ENCODE results near the gene BICRA. TPM values are rescaled to one million over a fixed set of nuclear protein-coding genes. Genes with fewer than 3 reads are reported as not detected.

The BICRA gene
- total and polyA plus RNA-seq, 2 of the 4 experiments (the other 2 are of a cell fraction): 1.8 to 3.5 TPM

GRCh38 chr19:47696635-47697034, 87.7 kb downstream of the BICRA start:
- Histone ChIP-seq H2AFZ (replicated peaks; ENCODE audit: low read length, poor library complexity) (no peak overlapping the region), H4K8ac (ENCODE audit: low read depth in 2 of 2, low read length in 2 of 2) (no peak overlapping the region), H3K36me3 (ENCODE audit: control insufficient read depth, insufficient read depth, low read length) (peaks cover 42% of the 10 kb centered on the region), H2AK9ac (replicated peaks; ENCODE audit: low read depth, low read length, poor library complexity) (no peak overlapping the region), H2AK5ac (ENCODE audit: low read depth, low read length) (no peak overlapping the region), H4K5ac (ENCODE audit: low read depth, low read length) (no peak overlapping the region), H3K56ac (ENCODE audit: extremely low read depth, insufficient read depth, low read length) (no peak overlapping the region), H2BK15ac (ENCODE audit: low read depth, low read length) (no peak overlapping the region), H3K9ac (ENCODE audit: low read depth, low read length) (no peak overlapping the region), H3K14ac (replicated peaks; ENCODE audit: low read depth, low read length) (no peak overlapping the region), H3K23ac (ENCODE audit: low read depth, low read length) (no peak overlapping the region), H3K79me1 (ENCODE audit: low read depth in 1 of 2, low read length in 2 of 2) (peaks cover 0 to 29% of the 10 kb centered on the region in 2 experiments; a peak in 2 of 4 replicates), H3K9me3 (ENCODE audit: control insufficient read depth, insufficient read depth, low read length) (no peaks in the 10 kb centered on the region), H4K91ac (ENCODE audit: insufficient read depth, low read depth, low read length) (no peak overlapping the region), H3K4me3 (ENCODE audit: insufficient read depth, low read depth, low read length) (no peak overlapping the region), H2BK120ac (ENCODE audit: low read depth, low read length) (no peak overlapping the region), H3K4me1 (ENCODE audit: control insufficient read depth, insufficient read depth, low read length) (no peaks in the 10 kb centered on the region), H3K27ac (ENCODE audit: insufficient read depth, low read length) (no peak overlapping the region), H3K4ac (ENCODE audit: low read depth, low read length) (no peak overlapping the region), H2BK20ac (ENCODE audit: low read depth, low read length) (no peak overlapping the region), H3K18ac (ENCODE audit: low read depth, low read length) (no peak overlapping the region), H3K4me2 (ENCODE audit: low read depth, low read length) (no peak overlapping the region), H3K9me1 (ENCODE audit: insufficient read depth, low read length) (peaks cover 5% of the 10 kb centered on the region; the same call in 1 of the 2 replicates), H3K27me3 (ENCODE audit: control insufficient read depth, insufficient read depth, low read length) (no peaks in the 10 kb centered on the region), H4K20me1 (ENCODE audit: insufficient read depth, low read length) (peaks cover 35% of the 10 kb centered on the region), H2BK5ac (ENCODE audit: low read depth, low read length, poor library complexity, severe bottlenecking) (no peak overlapping the region)
- ChIA-PET CTCF (no interaction called here), POLR2A (ENCODE audit: unreplicated experiment) (no interaction called here)
- intact Hi-C loops (cut with micrococcal nuclease): loop anchor here (5.0 kb wide), 1 partner anchor 389 kb away; the partner anchor contains the start of gene C5AR1
- TF ChIP-seq RAD21 (IDR thresholded peaks at IDR 0.05; ENCODE audit: low read length) (no peak), CHD1 (IDR thresholded peaks at IDR 0.05; ENCODE audit: low read depth, low read length) (no peak), MAFK (IDR thresholded peaks at IDR 0.05; ENCODE audit: low read depth, low read length) (no peak), MXI1 (IDR thresholded peaks at IDR 0.05; ENCODE audit: borderline replicate concordance, low read depth, low read length) (no peak), NFE2L2 (IDR thresholded peaks at IDR 0.05; ENCODE audit: low read depth, low read length) (no peak), CEBPB (IDR thresholded peaks at IDR 0.05; ENCODE audit: low read depth, low read length) (no peak), SMC3 (IDR thresholded peaks at IDR 0.05; ENCODE audit: low read depth, low read length) (no peak), CTCF (conservative IDR thresholded peaks at IDR 0.05; ENCODE audit: low read depth, low read length) (no peak), RCOR1 (IDR thresholded peaks at IDR 0.05; ENCODE audit: insufficient replicate concordance, low read length) (no peak), RFX5 (IDR thresholded peaks at IDR 0.05; ENCODE audit: low read depth, low read length) (no peak), ELK1 (IDR thresholded peaks at IDR 0.05; ENCODE audit: borderline replicate concordance, low read depth, low read length) (no peak), USF2 (IDR thresholded peaks at IDR 0.05; ENCODE audit: low read depth, low read length) (no peak), MAZ (IDR thresholded peaks at IDR 0.05; ENCODE audit: borderline replicate concordance, low read depth, low read length) (no peak), BHLHE40 (IDR thresholded peaks at IDR 0.05; ENCODE audit: low read depth, low read length) (no peak), FOS (IDR thresholded peaks at IDR 0.05; ENCODE audit: low read depth, low read length) (no peak)
- in situ Hi-C loops (cut with MboI; ENCODE audit: low sequenced_read_pairs): no loop called here
- ATAC-seq (ENCODE audit: low read depth) (no peak), DNase-seq (no peak)
- 83% methylated on average over 4 of the region's 8 CpGs; no CpG with 5 or more reads in 1 of the 2 experiments for WGBS, 2 experiments (ENCODE audit: extremely low coverage in 2 of 2, insufficient read length in 1 of 2)
- BruUV-seq (replicated peaks): no TSS peak
- dilution Hi-C loops (cut with HindIII; ENCODE audit: low sequenced_read_pairs, unreplicated experiment): no loop called here
